Measurements from ENCODE around the gene ZNF253. TPM values are rescaled to one million over a fixed set of nuclear protein-coding genes. Genes with fewer than 3 reads are reported as not detected.

ZNF253 gene
- total and polyA plus RNA-seq, 2 of the 13 experiments (the other 11 are each of a cell fraction or from before 2014, with no cell fraction given) = 3.5 to 10.6 TPM

DNA sequence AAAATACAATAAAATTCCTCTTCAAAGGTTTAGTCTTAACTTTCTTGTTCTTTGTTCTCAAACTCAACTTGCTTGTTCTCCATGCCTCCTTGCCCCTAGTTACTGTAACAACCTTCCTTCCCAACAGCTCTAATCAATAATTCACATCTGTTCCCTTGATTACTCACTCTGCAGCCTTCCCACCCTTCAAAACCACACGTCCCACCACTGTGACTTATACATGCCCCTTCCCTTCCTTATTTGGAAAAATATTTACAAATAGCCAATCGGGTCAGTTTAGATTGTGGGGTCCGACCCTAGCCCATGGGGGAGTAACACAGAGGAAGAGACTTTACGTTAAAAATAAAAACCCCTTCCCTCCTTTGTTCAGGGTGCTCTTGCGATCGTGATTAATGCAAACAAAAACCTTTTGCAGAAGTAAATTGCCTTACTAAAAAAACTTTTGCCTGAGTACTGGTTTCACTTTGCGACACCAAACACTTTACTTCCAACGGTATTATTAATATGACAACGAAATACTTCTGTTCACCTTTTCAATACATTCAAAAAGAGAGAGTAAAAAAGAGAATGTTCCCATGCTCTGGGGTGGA, 34.6 kb downstream of the ZNF253 start:
- 5% methylated on average over 9 of the region's 9 CpGs for WGBS (ENCODE audit: low lambda C conversion rate)
- intact Hi-C loops (cut with micrococcal nuclease; ENCODE audit: unreplicated experiment) (no loop called here), in situ Hi-C loops (cut with HindIII; ENCODE audit: extremely low pct_ligation_motif_present, low pct_unique_long_range_greater_than_20kb) (no loop called here)
- TF ChIP-seq SMAD3 (CRISPR knock-in tag; IDR thresholded peaks at IDR 0.05) = no peak
- TF ChIP-seq ZNF180 (CRISPR knock-in tag; IDR thresholded peaks at IDR 0.05; ENCODE audit: borderline replicate concordance, low read depth) = no peak
- TF ChIP-seq SRF (IDR thresholded peaks at IDR 0.05; ENCODE audit: low read depth, low read length) = 0 out of 2 replicates have a peak, but pooled peaks have one; percentile 26
- TF ChIP-seq TRIM24 (CRISPR knock-in tag; IDR thresholded peaks at IDR 0.05) = no peak
- Histone ChIP-seq H4K20me1 (ENCODE audit: insufficient read depth, low read length) (no peaks in the 10 kb centered on the region), H3K9me3 (ENCODE audit: low read length) (peaks cover 89% of the 10 kb centered on the region), H3K4me2 (ENCODE audit: low read depth, low read length) (peak overlapping the region; percentile 67), H3K79me2 (ENCODE audit: insufficient read depth, low read length) (no peaks in the 10 kb centered on the region), H3K9ac (ENCODE audit: insufficient read depth, low read depth, low read length) (no peak overlapping the region), H3K4me3 (replicated peaks in 1 of 3; ENCODE audit: insufficient read depth in 1 of 3, low read depth in 2 of 3, low read length in 3 of 3) (peak overlapping the region; percentile 4 to 59 (median 33); a peak in 5 of 6 replicates), H3K27ac (ENCODE audit: extremely low read length, insufficient read depth, low read length) (no peak overlapping the region), H3K36me3 (replicated peaks in 1 of 2; ENCODE audit: control insufficient read depth in 1 of 2, insufficient read depth in 2 of 2, low read length in 2 of 2) (no peaks in the 10 kb centered on the region), H3K27me3 (ENCODE audit: control insufficient read depth in 1 of 2, insufficient read depth in 2 of 2, low read length in 2 of 2) (no peaks in the 10 kb centered on the region), H2AFZ (ENCODE audit: low read length) (no peak overlapping the region), H3K4me1 (ENCODE audit: insufficient read depth, low read length) (no peaks in the 10 kb centered on the region)
- DNase-seq (ENCODE audit: low spot score) (no peak), ATAC-seq (peak; percentile 51), FAIRE-seq (no peak)
- BruUV-seq (replicated peaks) = no TSS peak
- ChIA-PET POLR2A (no interaction called here), CTCF (ENCODE audit: low intra/inter-chr PET ratio, low total read pairs) (no interaction called here)

DNA sequence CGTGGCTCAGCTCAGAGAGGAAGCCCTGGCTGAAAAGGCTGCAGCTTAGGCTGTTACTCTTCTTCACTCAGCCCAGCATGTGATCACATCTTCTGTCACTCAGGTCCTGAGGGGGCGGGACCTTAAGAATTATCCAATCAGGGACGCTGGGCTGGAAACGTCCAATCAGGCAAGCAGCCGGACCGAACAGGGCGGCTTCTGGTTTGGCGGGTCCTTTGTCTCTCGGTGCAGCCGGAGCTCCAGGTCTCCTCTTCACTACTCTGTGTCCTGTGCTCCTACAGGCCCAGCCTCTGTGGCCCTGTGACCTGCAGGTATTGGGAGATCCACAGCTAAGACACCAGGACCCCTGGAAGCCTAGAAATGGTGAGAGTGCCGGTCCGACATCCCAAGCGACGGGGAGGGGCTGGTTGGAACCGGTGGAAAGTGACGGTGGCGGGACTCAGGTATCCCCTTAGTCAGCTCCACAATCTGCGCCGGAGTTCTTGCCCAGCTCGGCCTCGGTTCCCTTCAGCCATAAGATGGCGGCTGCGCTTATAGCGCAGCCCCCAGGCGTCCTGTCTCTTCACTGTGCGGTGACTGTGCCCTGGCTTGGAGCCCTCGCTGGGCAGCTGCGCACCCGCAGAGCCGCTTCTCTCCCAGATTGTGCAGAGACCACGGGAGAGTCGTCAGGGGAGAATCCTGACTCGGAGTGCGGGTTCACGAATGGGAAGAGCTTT, 35.2 kb downstream of the ZNF253 start, which contains the start of gene ZNF93:
ZNF93 (plus strand) TSS at position 218 of the 716 bp plus-strand sequence; CDS start at position 361, 143 bp downstream.
- intact Hi-C loops (cut with micrococcal nuclease; ENCODE audit: unreplicated experiment) (no loop called here), in situ Hi-C loops (cut with HindIII; ENCODE audit: extremely low pct_ligation_motif_present, low pct_unique_long_range_greater_than_20kb) (no loop called here)
- Histone ChIP-seq H3K36me3 (replicated peaks in 1 of 2; ENCODE audit: control insufficient read depth in 1 of 2, insufficient read depth in 2 of 2, low read length in 2 of 2) (no peaks in the 10 kb centered on the region), H3K4me2 (ENCODE audit: low read depth, low read length) (peak within 1 kb of the TSS; percentile 67), H3K9ac (ENCODE audit: insufficient read depth, low read depth, low read length) (no peak within 1 kb of the TSS), H3K27me3 (ENCODE audit: control insufficient read depth in 1 of 2, insufficient read depth in 2 of 2, low read length in 2 of 2) (no peaks in the 10 kb centered on the region), H3K4me3 (replicated peaks in 1 of 3; ENCODE audit: insufficient read depth in 1 of 3, low read depth in 2 of 3, low read length in 3 of 3) (peak within 1 kb of the TSS; percentile 4 to 59 (median 33); a peak in 5 of 6 replicates), H3K4me1 (ENCODE audit: insufficient read depth, low read length) (no peaks in the 10 kb centered on the region), H3K27ac (ENCODE audit: extremely low read length, insufficient read depth, low read length) (no peak within 1 kb of the TSS), H3K79me2 (ENCODE audit: insufficient read depth, low read length) (no peaks in the 10 kb centered on the region), H2AFZ (ENCODE audit: low read length) (no peak within 1 kb of the TSS), H3K9me3 (ENCODE audit: low read length) (peaks cover 82% of the 10 kb centered on the region), H4K20me1 (ENCODE audit: insufficient read depth, low read length) (no peaks in the 10 kb centered on the region)
- DNase-seq (ENCODE audit: low spot score) (peak; percentile 59), ATAC-seq (peak; percentile 95), FAIRE-seq (no peak)
- ChIA-PET POLR2A (interaction anchor here (1.1 kb wide), 1 partner anchor 35 kb away, joined by 3 read pairs; the partner anchor contains the start of gene ZNF253), CTCF (ENCODE audit: low intra/inter-chr PET ratio, low total read pairs) (no interaction called here)
- no TSS peak for BruUV-seq (replicated peaks)
- 55% methylated on average over 30 of the region's 35 CpGs for WGBS (ENCODE audit: low lambda C conversion rate)
- TF ChIP-seq ZNF124 (CRISPR knock-in tag; IDR thresholded peaks at IDR 0.05) = no peak
- TF ChIP-seq, protein P1, sequence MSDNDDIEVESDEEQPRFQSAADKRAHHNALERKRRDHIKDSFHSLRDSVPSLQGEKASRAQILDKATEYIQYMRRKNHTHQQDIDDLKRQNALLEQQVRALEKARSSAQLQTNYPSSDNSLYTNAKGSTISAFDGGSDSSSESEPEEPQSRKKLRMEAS (IDR thresholded peaks at IDR 0.05) = 0 out of 2 replicates have a peak, but pooled peaks have one; percentile 22
- no peak for TF ChIP-seq TCF12 (IDR thresholded peaks at IDR 0.05)
- no peak for TF ChIP-seq TCF12 (CRISPR knock-in tag; IDR thresholded peaks at IDR 0.05)
- peak; percentile 76 for TF ChIP-seq NFYC (CRISPR knock-in tag; IDR thresholded peaks at IDR 0.05)
- TF ChIP-seq HNRNPLL (IDR thresholded peaks at IDR 0.05; ENCODE audit: low read depth, low read length, poor library complexity, severe bottlenecking) = peak; percentile 21
- TF ChIP-seq ZFP82 (CRISPR knock-in tag; IDR thresholded peaks at IDR 0.05; ENCODE audit: borderline replicate concordance) = no peak
- TF ChIP-seq POLR2A (IDR thresholded peaks at IDR 0.05; ENCODE audit: insufficient read depth in 1 of 2, low read depth in 2 of 2, low read length in 2 of 2) = peak in 1 of 2 experiments; percentile 41; a peak in 1 of 4 replicates
- TF ChIP-seq ZMYM4 (CRISPR knock-in tag; IDR thresholded peaks at IDR 0.05) = peak; percentile 32; the same call in 1 of the 2 replicates
- no peak for TF ChIP-seq USF2 (IDR thresholded peaks at IDR 0.05; ENCODE audit: low read depth, low read length)
- peak; percentile 66; the same call in 1 of the 2 replicates for TF ChIP-seq USF2 (CRISPR knock-in tag; IDR thresholded peaks at IDR 0.05; ENCODE audit: borderline replicate concordance)

All from HepG2 (cell line).